DOHH2 (cell line): ENCODE results near the gene EDEM2.

ENCODE experiments used
- EZH2phosphoT487 ChIP-seq: fragments of 200-600 bp; sonication (generic); IDR thresholded peaks from 2 replicates; pipeline ENCODE4 v1.6.1; 2017; ENCODE audit warnings: borderline replicate concordance, mild to moderate bottlenecking, antibody characterized with exemption, low read length, moderate library complexity, mixed read lengths
- TF ChIP-seq, protein P1 (sequence below): fragments of 200-600 bp; sonication (generic); IDR thresholded peaks from one replicate; pipeline ENCODE4 v1.5.1; 2014; ENCODE audit warnings: antibody characterized with exemption, mild to moderate bottlenecking, low read depth, low read length; ENCODE audit not compliant: poor library complexity, severe bottlenecking

DNA sequence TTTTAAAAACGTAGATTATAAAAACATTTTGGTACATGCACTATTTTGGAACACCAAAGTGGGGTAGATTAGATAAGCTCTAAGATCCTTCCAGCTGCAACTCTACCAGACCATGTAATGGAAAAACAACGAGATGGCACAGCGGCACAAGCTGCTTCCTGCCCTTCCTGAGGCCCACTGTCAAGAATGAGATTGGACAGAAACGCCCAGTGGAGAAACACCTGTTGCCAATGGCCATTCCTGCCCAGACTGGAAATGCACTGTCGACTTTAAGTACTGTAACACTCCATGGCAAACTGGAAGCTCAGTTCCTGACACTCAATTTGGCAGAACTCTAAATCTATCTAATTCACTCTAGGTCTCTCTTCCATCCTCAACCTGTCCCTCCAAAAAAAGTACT is 21.4 kb downstream of the EDEM2 start:
- TF ChIP-seq, protein P1, sequence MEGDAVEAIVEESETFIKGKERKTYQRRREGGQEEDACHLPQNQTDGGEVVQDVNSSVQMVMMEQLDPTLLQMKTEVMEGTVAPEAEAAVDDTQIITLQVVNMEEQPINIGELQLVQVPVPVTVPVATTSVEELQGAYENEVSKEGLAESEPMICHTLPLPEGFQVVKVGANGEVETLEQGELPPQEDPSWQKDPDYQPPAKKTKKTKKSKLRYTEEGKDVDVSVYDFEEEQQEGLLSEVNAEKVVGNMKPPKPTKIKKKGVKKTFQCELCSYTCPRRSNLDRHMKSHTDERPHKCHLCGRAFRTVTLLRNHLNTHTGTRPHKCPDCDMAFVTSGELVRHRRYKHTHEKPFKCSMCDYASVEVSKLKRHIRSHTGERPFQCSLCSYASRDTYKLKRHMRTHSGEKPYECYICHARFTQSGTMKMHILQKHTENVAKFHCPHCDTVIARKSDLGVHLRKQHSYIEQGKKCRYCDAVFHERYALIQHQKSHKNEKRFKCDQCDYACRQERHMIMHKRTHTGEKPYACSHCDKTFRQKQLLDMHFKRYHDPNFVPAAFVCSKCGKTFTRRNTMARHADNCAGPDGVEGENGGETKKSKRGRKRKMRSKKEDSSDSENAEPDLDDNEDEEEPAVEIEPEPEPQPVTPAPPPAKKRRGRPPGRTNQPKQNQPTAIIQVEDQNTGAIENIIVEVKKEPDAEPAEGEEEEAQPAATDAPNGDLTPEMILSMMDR, result no peak
- TF ChIP-seq EZH2phosphoT487, result no peak
